Measurements from ENCODE around the gene FXYD6. TPM values are rescaled to one million over a fixed set of nuclear protein-coding genes. Genes with fewer than 3 reads are reported as not detected.

The FXYD6 gene
- total and polyA plus RNA-seq, 9 of the 15 experiments (the other 6 are each of a cell fraction or from before 2014, with no cell fraction given) = 0.07 to 0.35 TPM; not detected in 7

GRCh38 chr11:117908109-117908895, 31.8 kb upstream of the FXYD6 start (continued):
- TF ChIP-seq CREM (IDR thresholded peaks at IDR 0.05; ENCODE audit: low read depth) (0 out of 2 replicates have a peak, but pooled peaks have one; percentile 18), JUND (IDR thresholded peaks at IDR 0.05; ENCODE audit: borderline replicate concordance, low read depth, low read length) (0 out of 2 replicates have a peak, but pooled peaks have one; percentile 26), JUND (tag; IDR thresholded peaks at IDR 0.05; ENCODE audit: borderline replicate concordance, low read depth, low read length) (no peak; the same call in 2 of the 3 replicates)

- peak overlapping the region; percentile 81 to 87; a peak in 3 of 4 replicates for H3K9ac ChIP-seq (ENCODE audit: insufficient read depth in 1 of 2, low read depth in 2 of 2, low read length in 2 of 2)
- DNase-seq (ENCODE audit: extremely low read depth in 1 of 4, low spot score in 3 of 4) (peak; percentile 95 to 98 (median 97)), FAIRE-seq (peak; percentile 99), ATAC-seq (peak; percentile 94)
- WGBS (ENCODE audit: insufficient coverage, low coverage, missing lambda C conversion rate) = 3% methylated on average over 24 of the region's 24 CpGs
- peak overlapping the region; percentile 44 for H3K4me3 ChIP-seq
- peak overlapping the region; percentile 91 for H3K4me2 ChIP-seq (ENCODE audit: insufficient read depth, low read length)
- ChIA-PET POLR2A (interaction anchor here (0.6 to 1.6 kb wide), 12 partner anchors 10 to 1152 kb away, joined by 3 to 10 read pairs (median 4); no protein-coding TSS in a partner anchor), CTCF (ENCODE audit: low intra/inter-chr PET ratio) (interaction anchor here (0.7 to 0.8 kb wide), 2 partner anchors 43 to 62 kb away, joined by 3 read pairs; no protein-coding TSS in a partner anchor)
- H3K36me3 ChIP-seq (ENCODE audit: control insufficient read depth, insufficient read depth, low read length) = no peaks in the 10 kb centered on the region
- no peaks in the 10 kb centered on the region; the same call in 1 of the 2 replicates for H4K20me1 ChIP-seq (replicated peaks; ENCODE audit: control insufficient read depth, insufficient read depth, low read length)
- in situ Hi-C loops (cut with MboI) = no loop called here
- no peaks in the 10 kb centered on the region for H3K9me1 ChIP-seq (ENCODE audit: control insufficient read depth, insufficient read depth, low read length)
- H3K79me2 ChIP-seq (ENCODE audit: control insufficient read depth, insufficient read depth, low read length) = peaks cover 8% of the 10 kb centered on the region; the same call in 2 of the 3 replicates
- BruUV-seq (replicated peaks) = TSS peak; percentile 90
- intact Hi-C loops (cut with micrococcal nuclease) = loop anchor here (5.0 kb wide), 2 partner anchors 90 to 145 kb away; no protein-coding TSS in a partner anchor
- H3K27me3 ChIP-seq (ENCODE audit: control insufficient read depth in 2 of 2, insufficient read depth in 2 of 2, low read length in 2 of 2) = peaks cover 0 to under 1% of the 10 kb centered on the region in 2 experiments; a peak in 2 of 5 replicates
- H2AFZ ChIP-seq (ENCODE audit: low read depth, low read length) = peak overlapping the region; percentile 78
- H3K4me1 ChIP-seq (replicated peaks in 1 of 2; ENCODE audit: control insufficient read depth in 2 of 2, insufficient read depth in 2 of 2, low read length in 2 of 2) = peaks cover 35 to 36% of the 10 kb centered on the region in 2 experiments; a peak in 4 of 5 replicates
- peak overlapping the region; percentile 84 for H3K27ac ChIP-seq (ENCODE audit: extremely low read depth, low read depth, low read length)
- no peaks in the 10 kb centered on the region for H3K9me3 ChIP-seq (replicated peaks; ENCODE audit: control insufficient read depth, insufficient read depth, low read depth, low read length)
- TF ChIP-seq CHD4 (IDR thresholded peaks at IDR 0.05; ENCODE audit: insufficient read depth, insufficient replicate concordance, low read depth, low read length, poor library complexity, severe bottlenecking) (no peak), ZNF384 (IDR thresholded peaks at IDR 0.05; ENCODE audit: low read depth, low read length) (no peak), ZSCAN29 (IDR thresholded peaks at IDR 0.05) (no peak), TFE3 (CRISPR knock-in tag; IDR thresholded peaks at IDR 0.05) (no peak), CXXC5 (CRISPR knock-in tag; IDR thresholded peaks at IDR 0.05) (peak; percentile 4; the same call in 1 of the 2 replicates), ZNF197 (CRISPR knock-in tag; IDR thresholded peaks at IDR 0.05; ENCODE audit: low read depth) (no peak), ARHGAP35 (IDR thresholded peaks at IDR 0.05; ENCODE audit: partially characterized antibody) (no peak), MXD1 (CRISPR knock-in tag; IDR thresholded peaks at IDR 0.05; ENCODE audit: borderline replicate concordance, poor library complexity, severe bottlenecking) (no peak), SP2 (IDR thresholded peaks at IDR 0.05; ENCODE audit: extremely low read depth, low read depth, low read length, poor library complexity, severe bottlenecking) (no peak), POLR3A (IDR thresholded peaks at IDR 0.05; ENCODE audit: borderline replicate concordance, extremely low read depth, insufficient read depth, insufficient read length) (no peak), CBFA2T3 (IDR thresholded peaks at IDR 0.05) (no peak), ZNF41 (CRISPR knock-in tag; conservative IDR thresholded peaks at IDR 0.05) (no peak)
These were observed 31.0 kb upstream of the FXYD6 start for GRCh38 chr11:117907276-117908108.

Data from K562 (cell line).